GM10847 (cell line): Measurements from ENCODE around the gene INPP5A.

Experiments used
- POLR2A ChIP-seq: IDR thresholded peaks from 2 replicates; pipeline ENCODE4 v1.6.1; 2011; ENCODE audit not compliant: insufficient read length; ENCODE audit errors: extremely low read depth

Gene INPP5A

GRCh38 chr10:132630666-132631337, 93.2 kb downstream of the INPP5A start:
- TF ChIP-seq POLR2A = no peak

- TF ChIP-seq POLR2A = no peak
Measured at GRCh38 chr10:132631338-132631735, 93.8 kb downstream of the INPP5A start.

- no peak for TF ChIP-seq POLR2A
Measured at GRCh38 chr10:132632091-132632561, 94.5 kb downstream of the INPP5A start.

GRCh38 chr10:132632851-132633684, 95.5 kb downstream of the INPP5A start:
- no peak for TF ChIP-seq POLR2A

GRCh38 chr10:132634241-132634946, 96.8 kb downstream of the INPP5A start:
- no peak for TF ChIP-seq POLR2A

GRCh38 chr10:132634947-132635271, 97.3 kb downstream of the INPP5A start:
- no peak for TF ChIP-seq POLR2A

GRCh38 chr10:132636358-132636757, 98.8 kb downstream of the INPP5A start:
- no peak for TF ChIP-seq POLR2A

- TF ChIP-seq POLR2A = no peak
Measured at GRCh38 chr10:132637477-132638129, 100.0 kb downstream of the INPP5A start.

GRCh38 chr10:132638130-132638515, 100.5 kb downstream of the INPP5A start:
- TF ChIP-seq POLR2A = no peak

GRCh38 chr10:132639470-132639869, 101.9 kb downstream of the INPP5A start:
- no peak for TF ChIP-seq POLR2A

GRCh38 chr10:132640326-132641125, 102.9 kb downstream of the INPP5A start:
- no peak for TF ChIP-seq POLR2A

GRCh38 chr10:132641401-132641800, 103.8 kb downstream of the INPP5A start:
- TF ChIP-seq POLR2A = no peak

GRCh38 chr10:132641966-132642731, 104.6 kb downstream of the INPP5A start:
- TF ChIP-seq POLR2A = no peak

- TF ChIP-seq POLR2A = no peak
Measured at GRCh38 chr10:132642732-132643008, 105.1 kb downstream of the INPP5A start.
